ENCODE measurements around the gene GNAI3.

Gene GNAI3

GRCh38 chr1:109499081-109499480, 49.3 kb upstream of the GNAI3 start:
- no peak for TF ChIP-seq GLIS1 (tag by site-specific recombination; IDR thresholded peaks at IDR 0.05)
- no peak for TF ChIP-seq MZF1 (tag by site-specific recombination; IDR thresholded peaks at IDR 0.05; ENCODE audit: borderline replicate concordance)
- TF ChIP-seq ZNF16 (tag by site-specific recombination; IDR thresholded peaks at IDR 0.05; ENCODE audit: low read depth), result no peak
- TF ChIP-seq REPIN1 (tag by site-specific recombination; IDR thresholded peaks at IDR 0.05; ENCODE audit: low read depth), result no peak
- TF ChIP-seq HOXD13 (CRISPR knock-in tag; IDR thresholded peaks at IDR 0.05; ENCODE audit: borderline replicate concordance), result no peak
- TF ChIP-seq ZNF433 (tag by site-specific recombination; IDR thresholded peaks at IDR 0.05; ENCODE audit: low read depth), result no peak
- TF ChIP-seq KLF10 (tag by site-specific recombination; IDR thresholded peaks at IDR 0.05), result no peak
- no peak for TF ChIP-seq ZNF660 (tag by site-specific recombination; IDR thresholded peaks at IDR 0.05)
- no peak for TF ChIP-seq ZNF169 (tag by site-specific recombination; IDR thresholded peaks at IDR 0.05)
- TF ChIP-seq ZNF530 (tag by site-specific recombination; IDR thresholded peaks at IDR 0.05; ENCODE audit: low read depth), result no peak
- TF ChIP-seq ZFP69B (tag by site-specific recombination; IDR thresholded peaks at IDR 0.05), result no peak
- no peak for TF ChIP-seq KLF17 (tag by site-specific recombination; IDR thresholded peaks at IDR 0.05)
- Histone ChIP-seq H3K4me1 (ENCODE audit: control insufficient read depth, insufficient read depth, low read length) (no peaks in the 10 kb centered on the region), H3K27ac (ENCODE audit: extremely low read depth, low read depth, low read length) (no peak overlapping the region), H3K9me3 (ENCODE audit: control insufficient read depth, insufficient read depth, low read depth, low read length) (no peaks in the 10 kb centered on the region), H3K4me3 (ENCODE audit: low read depth, low read length) (no peak overlapping the region), H3K36me3 (ENCODE audit: control insufficient read depth in 2 of 2, insufficient read depth in 1 of 2, low read length in 2 of 2) (peaks cover 0 to 51% of the 10 kb centered on the region in 2 experiments; a peak in 1 of 3 replicates)
- ChIA-PET CTCF (interaction anchor here (0.6 to 36.3 kb wide), 14 partner anchors 11 to 650 kb away, joined by 3 to 1152 read pairs (median 4); partner anchors contain the start of genes AMIGO1 and GPR61), POLR2A (interaction anchor here (0.7 to 1.5 kb wide), 3 partner anchors 32 to 399 kb away, joined by 3 read pairs; partner anchors contain the start of gene SARS1)

GRCh38 chr1:109499661-109500536, 48.5 kb upstream of the GNAI3 start:
- ChIA-PET CTCF (interaction anchor here (0.6 to 36.3 kb wide), 11 partner anchors 11 to 340 kb away, joined by 3 to 1152 read pairs (median 4); partner anchors contain the start of genes AMIGO1 and GPR61), POLR2A (interaction anchor here (1.0 to 1.5 kb wide), 2 partner anchors 32 to 400 kb away, joined by 3 read pairs; no protein-coding TSS in a partner anchor)
- H3K36me3 ChIP-seq (ENCODE audit: control insufficient read depth in 2 of 2, insufficient read depth in 1 of 2, low read length in 2 of 2), result peaks cover 0 to 51% of the 10 kb centered on the region in 2 experiments; a peak in 1 of 3 replicates
- H3K4me3 ChIP-seq (ENCODE audit: low read depth, low read length), result no peak overlapping the region
- no peaks in the 10 kb centered on the region for H3K4me1 ChIP-seq (ENCODE audit: control insufficient read depth, insufficient read depth, low read length)
- no peak overlapping the region for H3K27ac ChIP-seq (ENCODE audit: extremely low read depth, low read depth, low read length)
- no peaks in the 10 kb centered on the region for H3K9me3 ChIP-seq (ENCODE audit: control insufficient read depth, insufficient read depth, low read depth, low read length)
- peak; percentile 65 for TF ChIP-seq ZNF341 (tag by site-specific recombination; IDR thresholded peaks at IDR 0.05; ENCODE audit: low read depth)
- no peak for TF ChIP-seq ZNF16 (tag by site-specific recombination; IDR thresholded peaks at IDR 0.05; ENCODE audit: low read depth)
- TF ChIP-seq ZBTB26 (tag by site-specific recombination; optimal IDR thresholded peaks at IDR 0.05), result no peak
- no peak for TF ChIP-seq ZSCAN5A (tag by site-specific recombination; IDR thresholded peaks at IDR 0.05)
- TF ChIP-seq ZBTB44 (tag by site-specific recombination; IDR thresholded peaks at IDR 0.05), result no peak
- no peak for TF ChIP-seq ZNF76 (tag by site-specific recombination; IDR thresholded peaks at IDR 0.05; ENCODE audit: borderline replicate concordance, low read depth)
- TF ChIP-seq ZSCAN18 (tag by site-specific recombination; IDR thresholded peaks at IDR 0.05), result no peak
- TF ChIP-seq ZNF664 (tag by site-specific recombination; IDR thresholded peaks at IDR 0.05), result no peak
- no peak for TF ChIP-seq ZNF155 (tag by site-specific recombination; IDR thresholded peaks at IDR 0.05)
- no peak for TF ChIP-seq ZNF398 (tag by site-specific recombination; IDR thresholded peaks at IDR 0.05)
- no peak for TF ChIP-seq EGR2 (tag by site-specific recombination; IDR thresholded peaks at IDR 0.05; ENCODE audit: low read depth)
- no peak for TF ChIP-seq ZNF112 (tag by site-specific recombination; IDR thresholded peaks at IDR 0.05)
